ENCODE data around the gene RGS7.

GRCh38 chr1:240925273-240925672 is 431.7 kb downstream of the RGS7 start:
- TF ChIP-seq CTCF (IDR thresholded peaks at IDR 0.05; ENCODE audit: low read depth, low read length) (no peak), EZH2phosphoT487 (IDR thresholded peaks at IDR 0.05; ENCODE audit: low read depth) (no peak)

All from OCI-LY3 (cell line).